ENCODE results near the gene SHOX. TPM values are rescaled to one million over a fixed set of nuclear protein-coding genes. Genes with fewer than 3 reads are reported as not detected.

SHOX gene
- total RNA-seq (2022; extraction: Qiagen RNA extraction), result not detected in 5 replicates

GRCh38 chrX:630612-631496 is at the start of gene SHOX:
SHOX (plus strand) TSS chrX:630791; CDS start chrX:630898, 107 bp downstream.

Other genes starting within 250 kb of the SHOX start
- 16.1 to 28.2 TPM (median 26.5 TPM) in 5 replicates for gene PPP2R3B, start 243.9 kb upstream of the SHOX start, total RNA-seq (2022; extraction: Qiagen RNA extraction)

Measured in A549 treated with Mapracorat at 1 μM for 4 hours (cell line).